Activated B cell treated with CpG ODN at 0.5 μM for 24 hours (primary cell): ENCODE measurements around the gene TSPAN31. TPM values are rescaled to one million over a fixed set of nuclear protein-coding genes. Genes with fewer than 3 reads are reported as not detected.

Experiments used
- ATAC-seq: fragments of 200-7000 bp; cut with Tn5 transposase; one replicate; pipeline ENCODE4 v1.10.0; 2021; ENCODE audit warnings: low read depth, mild to moderate bottlenecking, moderate library complexity
- CTCF ChIA-PET: fragments of 350-600 bp; sonication (Branson Sonifier 250); formaldehyde crosslinking; loops from one replicate; lab custom pipeline; 2021; ENCODE audit warnings: antibody characterized with exemption; lab: Charles Lee
- POLR2A ChIA-PET: fragments of 350-600 bp; sonication (Branson Sonifier 250); formaldehyde crosslinking; loops from one replicate; lab custom pipeline; 2021; ENCODE audit warnings: antibody characterized with exemption; lab: Charles Lee
- DNase-seq: peaks from one replicate; pipeline ENCODE4 v3.0.0; 2022
- H3K27ac Mint-ChIP-seq: one replicate; pipeline ENCODE4 v1.8.0; 2020; ENCODE audit warnings: mixed read lengths
- H3K27me3 Mint-ChIP-seq: one replicate; pipeline ENCODE4 v1.8.0; 2021; ENCODE audit warnings: mixed read lengths
- H3K36me3 Mint-ChIP-seq: one replicate; pipeline ENCODE4 v1.8.0; 2021; ENCODE audit warnings: low read depth, mixed read lengths
- H3K4me1 Mint-ChIP-seq: one replicate; pipeline ENCODE4 v1.8.0; 2021; ENCODE audit warnings: mixed read lengths
- H3K4me3 Mint-ChIP-seq: one replicate; pipeline ENCODE4 v1.8.0; 2020; ENCODE audit warnings: mild to moderate bottlenecking, mixed read lengths
- H3K9me3 Mint-ChIP-seq: one replicate; pipeline ENCODE4 v1.8.0; 2020; ENCODE audit warnings: mixed read lengths
- CTCF ChIP-seq: fragments of 200-600 bp; IDR thresholded peaks from one replicate; pipeline ENCODE4 v1.8.0; 2022; ENCODE audit warnings: antibody characterized with exemption, mild to moderate bottlenecking
- intact Hi-C: fragments of 100-400 bp; cut with micrococcal nuclease; formaldehyde crosslinking; loops from one replicate; pipeline ENCODE4 v1.15.1; 2024
- total RNA-seq: library from RNA; stranded (reverse); gene quantifications from 2 replicates; pipeline ENCODE4 v1.2.3, GENCODE V29; 2022

Gene TSPAN31
- total RNA-seq, 1 donor from 2014 or later, result 35.8 TPM

DNA sequence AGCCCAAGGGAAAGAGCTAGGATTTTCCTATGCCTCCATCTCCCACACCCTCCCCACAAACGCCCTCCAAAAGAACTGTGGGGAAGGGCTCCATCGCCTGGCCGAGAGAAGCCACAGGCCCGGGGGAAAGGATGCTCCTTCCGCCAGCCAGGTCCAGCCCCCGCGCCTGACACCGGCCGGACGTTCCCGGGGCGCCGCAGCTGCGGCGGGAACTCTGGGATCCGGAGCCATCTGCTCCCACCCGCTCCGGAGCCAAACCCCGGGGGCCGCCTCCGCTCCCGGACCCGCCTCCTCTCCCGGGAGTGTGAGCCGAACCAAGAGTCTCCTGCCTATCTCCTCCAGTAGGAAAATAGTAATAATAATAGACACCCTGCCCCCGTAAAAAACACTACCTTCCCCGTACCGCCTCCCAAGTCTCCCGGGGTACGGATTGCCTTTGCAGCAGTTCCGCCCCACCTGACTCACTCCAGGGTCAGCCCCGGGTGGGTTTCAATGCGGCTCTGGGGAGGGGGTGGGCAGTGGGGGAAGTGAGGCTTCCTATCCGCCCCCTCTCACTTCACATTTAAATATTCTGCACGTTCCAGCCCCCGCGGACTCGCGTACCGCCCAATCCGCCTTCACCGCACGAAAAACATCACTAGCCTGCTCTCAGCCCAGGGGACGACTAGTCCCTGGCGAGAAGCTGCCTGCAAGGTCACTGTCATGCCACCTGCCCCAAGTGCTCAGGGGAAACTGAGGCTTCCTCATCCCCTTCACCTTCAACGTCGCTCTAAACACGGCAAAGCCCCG, 8.7 kb upstream of the TSPAN31 start:
- POLR2A ChIA-PET, result no interaction called here
- H3K27ac Mint-ChIP-seq, result no peak overlapping the region

DNA sequence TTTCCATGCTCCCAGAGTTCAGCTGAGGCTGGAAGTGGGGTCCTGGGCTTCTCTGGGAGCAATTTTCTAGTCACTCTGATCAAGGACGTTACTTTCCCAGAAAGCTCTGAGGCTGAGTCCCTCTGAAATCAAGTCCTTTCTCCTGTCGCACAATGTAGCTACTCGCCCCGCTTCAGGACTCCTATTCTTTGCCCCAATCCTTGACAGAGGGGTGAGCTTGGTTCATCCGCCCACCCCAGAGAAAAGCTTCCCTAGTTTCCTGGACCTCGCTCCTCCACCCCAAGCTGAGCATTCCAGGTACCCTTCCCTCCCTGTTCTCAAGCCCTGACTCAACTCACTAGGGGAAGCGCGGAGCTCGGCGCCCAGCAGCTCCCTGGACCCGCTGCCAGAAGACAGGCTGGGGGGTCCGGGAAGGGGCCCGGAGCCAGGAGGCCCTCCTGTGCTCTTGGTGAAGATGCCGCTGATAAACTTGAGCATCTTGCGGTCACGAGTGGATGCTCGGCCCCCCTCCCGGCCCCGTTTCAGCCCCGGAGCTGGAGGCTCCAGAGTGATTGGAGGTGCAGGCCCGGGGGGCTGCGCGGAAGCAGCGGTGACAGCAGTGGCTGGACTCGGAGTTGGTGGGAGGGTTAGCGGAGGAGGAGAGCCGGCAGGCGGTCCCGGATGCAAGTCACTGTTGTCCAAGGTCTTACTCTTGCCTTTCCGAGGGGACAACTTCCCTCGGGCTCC, 7.9 kb upstream of the TSPAN31 start:
- Mint-ChIP-seq H3K9me3 (no peaks in the 10 kb centered on the region), H3K27ac (no peak overlapping the region)
- CTCF ChIA-PET, result no interaction called here

More for the DNA sequence above, 8.7 kb upstream of the TSPAN31 start:
- Mint-ChIP-seq H3K4me3 (no peak overlapping the region), H3K36me3 (peaks cover 51% of the 10 kb centered on the region), H3K9me3 (no peaks in the 10 kb centered on the region), H3K27me3 (no peaks in the 10 kb centered on the region), H3K4me1 (peaks cover 20% of the 10 kb centered on the region)
- no peak for ATAC-seq
- no peak for TF ChIP-seq CTCF
- intact Hi-C loops, result no loop called here
- CTCF ChIA-PET, result no interaction called here
- DNase-seq, result no peak

GRCh38 chr12:57737467-57738460, 7.1 kb upstream of the TSPAN31 start:
- no peaks in the 10 kb centered on the region for H3K9me3 Mint-ChIP-seq
- no peaks in the 10 kb centered on the region for H3K27me3 Mint-ChIP-seq
- intact Hi-C loops, result no loop called here
- H3K4me3 Mint-ChIP-seq, result no peak overlapping the region
- H3K4me1 Mint-ChIP-seq, result peaks cover 33% of the 10 kb centered on the region
- H3K36me3 Mint-ChIP-seq, result peaks cover 36% of the 10 kb centered on the region
- ChIA-PET POLR2A (no interaction called here), CTCF (no interaction called here)
- DNase-seq (no peak), ATAC-seq (no peak)
- no peak for TF ChIP-seq CTCF
- no peak overlapping the region for H3K27ac Mint-ChIP-seq

More for the DNA sequence above, 7.9 kb upstream of the TSPAN31 start:
- intact Hi-C loops, result no loop called here
- H3K36me3 Mint-ChIP-seq, result peaks cover 44% of the 10 kb centered on the region
- no peak for ATAC-seq
- DNase-seq, result no peak
- H3K4me1 Mint-ChIP-seq, result peaks cover 27% of the 10 kb centered on the region
- H3K4me3 Mint-ChIP-seq, result no peak overlapping the region
- TF ChIP-seq CTCF, result no peak
- no peaks in the 10 kb centered on the region for H3K27me3 Mint-ChIP-seq
- POLR2A ChIA-PET, result no interaction called here

DNA sequence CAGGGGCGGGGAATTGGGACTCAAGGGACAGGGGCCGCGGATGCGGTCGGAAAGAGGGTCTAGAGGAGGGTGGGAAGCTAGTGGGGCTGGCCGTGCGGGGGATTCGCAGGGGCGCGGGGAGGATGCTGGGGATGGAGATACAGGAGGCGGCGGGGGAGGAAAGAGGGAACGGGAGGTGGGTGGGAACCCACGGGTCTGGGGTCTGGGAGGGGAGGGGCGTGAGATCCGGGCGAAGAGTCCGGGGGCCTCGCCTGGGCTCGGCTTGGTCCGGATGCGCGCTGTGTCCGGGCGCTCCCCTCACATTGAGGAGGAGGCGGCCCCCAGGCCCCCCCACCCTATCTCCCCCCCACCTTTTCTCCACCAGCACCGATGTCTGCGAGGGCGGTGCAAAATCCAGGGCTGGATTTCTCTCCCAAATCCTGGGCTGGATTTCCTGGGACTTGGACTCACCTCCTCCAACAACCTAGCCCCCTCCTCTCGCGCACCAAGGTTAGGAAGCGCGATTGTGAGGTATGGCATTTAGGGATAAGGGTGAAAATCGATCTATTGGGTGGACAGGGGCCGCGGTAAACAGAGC, 6.1 kb upstream of the TSPAN31 start, which contains the start of gene AGAP2:
Gene AGAP2 (minus strand): TSS at position 82 of the 577 bp plus-strand sequence. CDS start 496 bp downstream, outside the sequence.
- ATAC-seq (no peak), DNase-seq (no peak)
- Mint-ChIP-seq H3K4me1 (peaks cover 34% of the 10 kb centered on the region), H3K27me3 (no peaks in the 10 kb centered on the region), H3K4me3 (peak within 1 kb of the TSS; percentile 0), H3K27ac (no peak within 1 kb of the TSS), H3K36me3 (peaks cover 26% of the 10 kb centered on the region), H3K9me3 (no peaks in the 10 kb centered on the region)
- no peak for TF ChIP-seq CTCF
- POLR2A ChIA-PET, result no interaction called here
- intact Hi-C loops, result no loop called here
- CTCF ChIA-PET, result no interaction called here
